ENCODE measurements around the gene ERLIN1.

The ERLIN1 gene

GRCh38 chr10:100119726-100120125 lies 66.1 kb downstream of the ERLIN1 start:
- TF ChIP-seq CTCF (IDR thresholded peaks at IDR 0.05; ENCODE audit: control insufficient read depth, extremely low read depth, insufficient read depth) = no peak
- no peak for DNase-seq (ENCODE audit: low read depth)
- no peak overlapping the region for H3K4me3 ChIP-seq (ENCODE audit: low read depth, low read length)

DNA sequence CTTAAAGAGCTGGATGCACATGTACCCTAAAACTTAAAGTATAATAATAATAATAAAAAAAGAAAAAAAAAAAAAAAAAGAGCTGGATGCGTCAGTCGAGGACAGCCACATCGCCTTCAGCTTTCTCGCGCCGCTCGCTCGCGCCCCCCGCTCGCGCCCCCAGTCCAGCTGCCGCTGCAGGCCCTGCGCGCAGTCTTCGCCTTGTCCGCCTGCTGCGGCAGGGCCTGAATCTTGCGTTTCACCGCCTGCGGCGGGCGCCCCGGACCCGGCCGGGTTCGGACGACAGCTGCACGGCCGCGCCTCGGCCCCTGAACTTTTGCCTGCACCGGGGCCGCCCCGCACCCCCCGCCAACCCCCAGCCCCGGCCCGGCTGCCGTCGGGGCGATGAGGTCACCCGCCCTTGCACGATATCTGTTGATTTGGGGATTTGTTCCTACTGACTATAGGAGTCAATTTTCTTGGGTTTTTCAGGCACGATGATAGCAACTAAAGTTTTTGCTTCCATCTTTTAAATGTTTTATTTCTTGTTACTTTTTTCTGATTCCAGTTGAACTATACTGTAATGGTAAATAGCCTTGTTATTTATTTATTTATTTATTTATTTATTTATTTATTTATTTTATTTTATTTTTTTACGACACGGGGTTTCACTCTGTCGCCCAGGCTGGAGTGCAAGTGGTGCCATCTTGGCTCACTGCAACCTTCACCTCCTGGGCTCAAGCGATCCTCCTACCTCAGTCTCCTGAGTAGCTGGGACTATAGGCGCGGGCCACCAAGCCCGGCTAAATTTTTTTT lies 70.7 kb downstream of the ERLIN1 start:
- DNase-seq (ENCODE audit: low read depth) = no peak
- TF ChIP-seq CTCF (IDR thresholded peaks at IDR 0.05; ENCODE audit: control insufficient read depth, extremely low read depth, insufficient read depth) = no peak
- no peak overlapping the region for H3K4me3 ChIP-seq (ENCODE audit: low read depth, low read length)

- no peak for DNase-seq (ENCODE audit: low read depth)
- no peak overlapping the region for H3K4me3 ChIP-seq (ENCODE audit: low read depth, low read length)
- no peak for TF ChIP-seq CTCF (IDR thresholded peaks at IDR 0.05; ENCODE audit: control insufficient read depth, extremely low read depth, insufficient read depth)
Measured at GRCh38 chr10:100114460-100114859, 71.4 kb downstream of the ERLIN1 start.

- no peak overlapping the region for H3K4me3 ChIP-seq (ENCODE audit: low read depth, low read length)
- no peak for TF ChIP-seq CTCF (IDR thresholded peaks at IDR 0.05; ENCODE audit: control insufficient read depth, extremely low read depth, insufficient read depth)
- DNase-seq (ENCODE audit: low read depth) = no peak
Measured at GRCh38 chr10:100109670-100110069, 76.2 kb downstream of the ERLIN1 start.

- no peak overlapping the region for H3K4me3 ChIP-seq (ENCODE audit: low read depth, low read length)
- no peak for TF ChIP-seq CTCF (IDR thresholded peaks at IDR 0.05; ENCODE audit: control insufficient read depth, extremely low read depth, insufficient read depth)
- DNase-seq (ENCODE audit: low read depth) = no peak
Measured at GRCh38 chr10:100106865-100107264, 79.0 kb downstream of the ERLIN1 start.

GRCh38 chr10:100104300-100104699 lies 81.5 kb downstream of the ERLIN1 start:
- no peak overlapping the region for H3K4me3 ChIP-seq (ENCODE audit: low read depth, low read length)
- DNase-seq (ENCODE audit: low read depth) = no peak
- no peak for TF ChIP-seq CTCF (IDR thresholded peaks at IDR 0.05; ENCODE audit: control insufficient read depth, extremely low read depth, insufficient read depth)

- no peak overlapping the region for H3K4me3 ChIP-seq (ENCODE audit: low read depth, low read length)
- no peak for TF ChIP-seq CTCF (IDR thresholded peaks at IDR 0.05; ENCODE audit: control insufficient read depth, extremely low read depth, insufficient read depth)
- no peak for DNase-seq (ENCODE audit: low read depth)
Measured at GRCh38 chr10:100103581-100103980, 82.2 kb downstream of the ERLIN1 start.
